H1 (cell line): ENCODE results near the gene OR10P1. TPM values are rescaled to one million over a fixed set of nuclear protein-coding genes. Genes with fewer than 3 reads are reported as not detected.

Experiments
- CTCF ChIA-PET: fragments of 300-600 bp; sonication (Branson Sonifier 250); formaldehyde crosslinking; loops from one replicate; lab custom pipeline; 2021; ENCODE audit not compliant: partially characterized antibody; lab: Charles Lee
- POLR2A ChIA-PET: fragments of 300-600 bp; sonication (Branson Sonifier 250); formaldehyde crosslinking; loops from one replicate; lab custom pipeline; 2021; ENCODE audit warnings: inconsistent platforms; ENCODE audit not compliant: partially characterized antibody; lab: Charles Lee
- DNase-seq, 2 experiments: peaks; one replicate each; pipeline versions ENCODE4 v3.0.0 to v3.0.0-alpha.2; 2010 to 2022; ENCODE audit warnings: low spot score in 2 of 2, low read depth in 1 of 2, mixed read lengths in 1 of 2
- FAIRE-seq: peaks from 2 replicates; lab custom pipeline; 2011; peaks lifted over from hg19 to GRCh38; lab: Jason Lieb, UNC
- H2AFZ ChIP-seq: 2 replicates; pipeline ENCODE4 v1.8.1; 2012; ENCODE audit warnings: low read length, inconsistent platforms
- H2AK5ac ChIP-seq: 2 replicates; pipeline ENCODE4 v1.6.1; 2013; ENCODE audit warnings: low read depth, low read length
- H2BK120ac ChIP-seq: replicated peaks from 2 replicates; pipeline ENCODE3; 2013; ENCODE audit warnings: low read depth, low read length, inconsistent platforms
- H2BK12ac ChIP-seq: 2 replicates; pipeline ENCODE4 v1.6.1; 2013; ENCODE audit warnings: low read depth, low read length
- H2BK15ac ChIP-seq: 2 replicates; pipeline ENCODE4 v1.6.1; 2013; ENCODE audit warnings: low read length
- H2BK20ac ChIP-seq: 2 replicates; pipeline ENCODE4 v1.6.1; 2013; ENCODE audit warnings: low read length
- H2BK5ac ChIP-seq: 2 replicates; pipeline ENCODE4 v1.6.1; 2013; ENCODE audit warnings: low read depth, low read length
- H3K14ac ChIP-seq: 2 replicates; pipeline ENCODE4 v1.6.1; 2013; ENCODE audit warnings: inconsistent platforms; ENCODE audit not compliant: insufficient read length
- H3K18ac ChIP-seq: 2 replicates; pipeline ENCODE4 v1.6.1; 2013; ENCODE audit warnings: low read length; ENCODE audit errors: extremely low read depth
- H3K23ac ChIP-seq: 2 replicates; pipeline ENCODE4 v1.6.1; 2013; ENCODE audit warnings: inconsistent platforms; ENCODE audit not compliant: insufficient read length
- H3K23me2 ChIP-seq: 2 replicates; pipeline ENCODE4 v1.6.1; 2013; ENCODE audit warnings: low read depth, low read length
- H3K27ac ChIP-seq: 2 replicates; pipeline ENCODE4 v1.6.1; 2011; ENCODE audit warnings: low read depth, low read length, inconsistent platforms
- H3K27me3 ChIP-seq, 4 experiments: replicated peaks in 1 of 4; 1 replicate in 1 of 4; 2 replicates in 3 of 4; pipeline versions ENCODE4 v1.6.1 to v1.8.1; 2011 to 2013; ENCODE audit warnings: low read length in 3 of 4, mild to moderate bottlenecking in 3 of 4, inconsistent platforms in 2 of 4, mixed read lengths in 2 of 4, moderate library complexity in 1 of 4; ENCODE audit not compliant: control insufficient read depth in 3 of 4, insufficient read depth in 3 of 4; ENCODE audit errors: extremely low read depth in 1 of 4
- H3K36me3 ChIP-seq, 4 experiments: 2 replicates each; pipeline versions ENCODE4 v1.6.1 to v1.8.1; 2011 to 2013; ENCODE audit warnings: mild to moderate bottlenecking in 4 of 4, low read length in 3 of 4, moderate library complexity in 2 of 4, control low read depth in 1 of 4, inconsistent platforms in 1 of 4; ENCODE audit not compliant: insufficient read depth in 4 of 4, control insufficient read depth in 2 of 4
- H3K4ac ChIP-seq: replicated peaks from 2 replicates; pipeline ENCODE3; 2013; ENCODE audit warnings: low read length, low read depth, mixed read lengths, inconsistent platforms; ENCODE audit not compliant: insufficient read length
- H3K4me1 ChIP-seq, 4 experiments: replicated peaks in 1 of 4; 1 replicate in 1 of 4; 2 replicates in 3 of 4; pipeline versions ENCODE4 v1.6.1 to v1.8.1; 2011 to 2013; ENCODE audit warnings: low read length in 3 of 4, inconsistent platforms in 2 of 4, mixed read lengths in 1 of 4; ENCODE audit not compliant: insufficient read depth in 4 of 4, control insufficient read depth in 3 of 4
- H3K4me2 ChIP-seq, 2 experiments: 2 replicates each; pipeline versions ENCODE4 v1.6.1 to v1.8.1; 2011 to 2013; ENCODE audit warnings: low read depth in 2 of 2, low read length in 2 of 2, control low read depth in 1 of 2, inconsistent platforms in 1 of 2, mild to moderate bottlenecking in 1 of 2; ENCODE audit not compliant: insufficient read depth in 1 of 2
- H3K4me3 ChIP-seq, 4 experiments: fragments of 200-600, 300-600 bp in 1 of 4; sonication (generic), shearing (Covaris generic), sonication (Bioruptor Twin) in 1 of 4; 2 replicates each; pipeline versions ENCODE4 v1.5.1 to v1.8.1; 2011 to 2016; ENCODE audit warnings: low read length in 4 of 4, low read depth in 3 of 4, control low read depth in 2 of 4, inconsistent platforms in 2 of 4, mild to moderate bottlenecking in 2 of 4, mixed read lengths in 1 of 4, moderate library complexity in 1 of 4; ENCODE audit not compliant: insufficient read depth in 2 of 4; ENCODE audit errors: extremely low read depth in 1 of 4
- H3K56ac ChIP-seq: replicated peaks from 2 replicates; pipeline ENCODE3; 2013; ENCODE audit warnings: low read depth, mild to moderate bottlenecking, mixed read lengths, low read length, inconsistent platforms; ENCODE audit not compliant: insufficient read length
- H3K79me1 ChIP-seq: 2 replicates; pipeline ENCODE4 v1.6.1; 2013; ENCODE audit warnings: low read depth, low read length, control low read depth
- H3K79me2 ChIP-seq, 2 experiments: 2 replicates each; pipeline versions ENCODE4 v1.6.1 to v1.8.1; 2012 to 2013; ENCODE audit warnings: low read length in 2 of 2, mild to moderate bottlenecking in 2 of 2, inconsistent platforms in 1 of 2; ENCODE audit not compliant: insufficient read depth in 2 of 2, control insufficient read depth in 1 of 2
- H3K9ac ChIP-seq, 4 experiments: replicated peaks in 1 of 4; 1 replicate in 1 of 4; 2 replicates in 3 of 4; pipeline versions ENCODE4 v1.6.1 to v1.8.1; 2011 to 2013; ENCODE audit warnings: low read depth in 3 of 4, low read length in 3 of 4, control low read depth in 2 of 4, mild to moderate bottlenecking in 2 of 4, moderate library complexity in 2 of 4, inconsistent platforms in 1 of 4; ENCODE audit errors: extremely low read depth in 1 of 4
- H3K9me3 ChIP-seq, 2 experiments: 2 replicates each; pipeline versions ENCODE4 v1.6.1 to v1.8.1; 2012 to 2013; ENCODE audit warnings: mild to moderate bottlenecking in 2 of 2, moderate library complexity in 2 of 2, control low read depth in 1 of 2, inconsistent platforms in 1 of 2, low read depth in 1 of 2, low read length in 1 of 2, mixed read lengths in 1 of 2; ENCODE audit not compliant: insufficient read depth in 2 of 2
- H4K20me1 ChIP-seq, 2 experiments: replicated peaks in 1 of 2; 2 replicates each; pipeline versions ENCODE3 to v1.8.1; 2011 to 2013; ENCODE audit warnings: inconsistent platforms in 2 of 2, low read length in 2 of 2, mild to moderate bottlenecking in 1 of 2; ENCODE audit not compliant: insufficient read depth in 2 of 2, control insufficient read depth in 1 of 2
- H4K5ac ChIP-seq: 2 replicates; pipeline ENCODE4 v1.6.1; 2013; ENCODE audit warnings: low read length, low read depth, mixed read lengths, inconsistent platforms; ENCODE audit not compliant: insufficient read length
- H4K8ac ChIP-seq: 2 replicates; pipeline ENCODE4 v1.8.0; 2013; ENCODE audit warnings: mild to moderate bottlenecking, moderate library complexity, low read length, inconsistent platforms; ENCODE audit not compliant: insufficient read depth; ENCODE audit errors: extremely low read depth
- H4K91ac ChIP-seq: replicated peaks from 2 replicates; pipeline ENCODE3; 2013; ENCODE audit warnings: low read length, mixed read lengths, inconsistent platforms; ENCODE audit not compliant: insufficient read length
- HDAC2 ChIP-seq, 2 experiments: fragments of 300-600 bp in 1 of 2; sonication (generic) in 1 of 2; IDR thresholded peaks; 2 replicates each; pipeline ENCODE4 v1.6.1; 2011 to 2012; ENCODE audit warnings: low read depth in 2 of 2, low read length in 2 of 2, mild to moderate bottlenecking in 2 of 2, moderate library complexity in 2 of 2, borderline replicate concordance in 1 of 2, inconsistent platforms in 1 of 2
- MAFK ChIP-seq: IDR thresholded peaks from 2 replicates; pipeline ENCODE4 v1.6.1; 2012; ENCODE audit warnings: low read depth, mild to moderate bottlenecking, improper control_type of control experiment, low read length
- WGBS, 2 experiments: shearing (Covaris generic) in 1 of 2; methylation state at CpG; one replicate each; pipeline versions ENCODE4 v1.1.6 to v1.1.7; 2013 to 2015; ENCODE audit warnings: low lambda C conversion rate in 2 of 2, mixed read lengths in 2 of 2, inconsistent platforms in 1 of 2, low coverage in 1 of 2, missing lambda C conversion rate in 1 of 2; ENCODE audit not compliant: insufficient replicate concordance in 2 of 2, insufficient coverage in 1 of 2, insufficient read length in 1 of 2; ENCODE audit errors: extremely low coverage in 1 of 2, missing lambda C conversion rate in 1 of 2; 5-methylcytosine and 5-hydroxymethylcytosine counted together
- polyA plus RNA-seq, 7 experiments: library from polyadenylated mRNA; depleted of rRNA in 3 of 7; stranded (reverse) in 5 of 7; unstranded in 2 of 7; fragments of >200 nt in 5 of 7; fragments of 200-250 nt in 2 of 7; gene quantifications; 1 replicate in 5 of 7; 2 replicates in 1 of 7; 4 replicates in 1 of 7; pipeline versions ENCODE4 v1.2.1 to v1.2.3, GENCODE V29; 2011 to 2013; ENCODE audit warnings: missing spikeins in 2 of 7, mixed read lengths in 2 of 7
- total RNA-seq: library from RNA; stranded (reverse); fragmentation: NEBNext Ultra II Directional; extraction: Animal tissue kit (Norgen Biotek cat#: 25700); gene quantifications from 2 replicates; pipeline ENCODE4 v1.2.1, GENCODE V29; 2021

OR10P1 gene
- total and polyA plus RNA-seq, 2 of the 8 experiments (the other 6 are each of a cell fraction or from before 2014, with no cell fraction given), result not detected

DNA sequence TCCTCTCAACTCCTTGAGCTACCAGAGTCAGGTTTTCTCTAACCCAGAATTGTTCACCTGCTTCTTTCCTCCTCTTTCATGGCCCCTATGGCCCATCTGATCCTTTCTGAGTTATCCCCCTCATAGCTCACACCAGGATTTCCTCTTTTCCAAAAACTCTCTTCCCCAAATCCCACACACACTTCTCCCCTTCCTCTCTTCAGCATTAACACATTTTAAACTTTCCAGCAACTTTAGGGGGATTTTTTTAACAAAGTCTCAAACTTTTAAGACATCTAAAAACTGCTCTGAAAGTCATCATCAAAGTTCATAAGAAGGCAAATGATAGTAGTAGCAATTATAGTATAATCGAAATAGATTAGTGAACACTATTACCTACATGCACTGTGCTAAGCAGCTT lies 7.9 kb downstream of the OR10P1 start:
- CTCF ChIA-PET, result interaction anchor here (0.8 to 4.8 kb wide), 10 partner anchors 8 to 1022 kb away, joined by 3 to 58 read pairs (median 4); partner anchors contain the start of genes DGKA and OR10P1
- TF ChIP-seq HDAC2 (IDR thresholded peaks at IDR 0.05; ENCODE audit: borderline replicate concordance in 1 of 2, low read depth in 2 of 2, low read length in 2 of 2) (no peak), MAFK (no peak)
- TF ChIP-seq, all 59 proteins: peak for 0

More for the DNA sequence above, 7.9 kb downstream of the OR10P1 start:
- no peak for DNase-seq
- Histone ChIP-seq H3K79me2 (no peaks in the 10 kb centered on the region), H3K27ac (no peak overlapping the region), H4K20me1 (no peaks in the 10 kb centered on the region), H4K91ac (no peak overlapping the region), H3K4ac (no peak overlapping the region), H4K8ac (no peak overlapping the region), H3K4me2 (no peak overlapping the region), H3K4me1 (peaks cover 0 to 4% (median 3%) of the 10 kb centered on the region in 4 experiments; a peak in 4 of 7 replicates), H3K27me3 (no peaks in the 10 kb centered on the region), H3K23me2 (0 out of 2 replicates have a peak, but pooled peaks cover 4% of the 10 kb centered on the region), H3K9me3 (peaks cover 5 to 14% of the 10 kb centered on the region in 2 experiments; a peak in 2 of 4 replicates), H2BK120ac (no peak overlapping the region), H3K14ac (no peak overlapping the region), H2BK5ac (no peak overlapping the region), H3K56ac (no peak overlapping the region), H3K9ac (no peak overlapping the region), H2BK15ac (no peak overlapping the region), H2BK12ac (no peak overlapping the region), H4K5ac (no peak overlapping the region), H2AFZ (no peak overlapping the region), H2AK5ac (no peak overlapping the region), H3K23ac (no peak overlapping the region), H3K79me1 (no peaks in the 10 kb centered on the region), H3K4me3 (no peak overlapping the region), H3K36me3 (no peaks in the 10 kb centered on the region), H2BK20ac (no peak overlapping the region), H3K18ac (no peak overlapping the region)
- POLR2A ChIA-PET, result no interaction called here
- WGBS, 2 experiments, result 91% methylated on average over 1 of the region's 1 CpG; no CpG with 5 or more reads in 1 of the 2 experiments
- FAIRE-seq, result no peak
